ENCODE results near the gene C2orf92.
A peak's percentile ranks its signal among the peaks of the same experiment; 100 is the strongest.

The C2orf92 gene

GRCh38 chr2:97658691-97659157, 10.8 kb upstream of the C2orf92 start:
- in situ Hi-C loops (cut with HindIII; ENCODE audit: low pct_ligation_motif_present, low sequenced_read_pairs), result no loop called here
- no peaks in the 10 kb centered on the region for H3K27me3 ChIP-seq (replicated peaks)
- peaks cover 31% of the 10 kb centered on the region for H3K36me3 ChIP-seq (replicated peaks)
- no peak for TF ChIP-seq CTCF (IDR thresholded peaks at IDR 0.05; ENCODE audit: low read depth, low read length, missing control alignments)
- no peak overlapping the region for H3K4me3 ChIP-seq (ENCODE audit: low read depth, low read length)
- no peak for DNase-seq
- no peak overlapping the region for H3K27ac ChIP-seq

- Histone ChIP-seq H3K27me3 (replicated peaks) (no peaks in the 10 kb centered on the region), H3K4me3 (ENCODE audit: low read depth, low read length) (no peak overlapping the region), H3K36me3 (replicated peaks) (peaks cover 29% of the 10 kb centered on the region), H3K27ac (no peak overlapping the region)
- no peak for TF ChIP-seq CTCF (IDR thresholded peaks at IDR 0.05; ENCODE audit: low read depth, low read length, missing control alignments)
- in situ Hi-C loops (cut with HindIII; ENCODE audit: low pct_ligation_motif_present, low sequenced_read_pairs), result no loop called here
- no peak for DNase-seq
Measured at GRCh38 chr2:97659256-97660043, 10.1 kb upstream of the C2orf92 start.

- no peak for DNase-seq
- Histone ChIP-seq H3K27ac (no peak overlapping the region), H3K27me3 (replicated peaks) (no peaks in the 10 kb centered on the region), H3K4me3 (ENCODE audit: low read depth, low read length) (no peak overlapping the region), H3K36me3 (replicated peaks) (peaks cover 26% of the 10 kb centered on the region)
- in situ Hi-C loops (cut with HindIII; ENCODE audit: low pct_ligation_motif_present, low sequenced_read_pairs), result no loop called here
- TF ChIP-seq CTCF (IDR thresholded peaks at IDR 0.05; ENCODE audit: low read depth, low read length, missing control alignments), result no peak
Measured at GRCh38 chr2:97660044-97660774, 9.3 kb upstream of the C2orf92 start.

GRCh38 chr2:97660775-97661389, 8.6 kb upstream of the C2orf92 start:
- in situ Hi-C loops (cut with HindIII; ENCODE audit: low pct_ligation_motif_present, low sequenced_read_pairs), result no loop called here
- no peak overlapping the region for H3K4me3 ChIP-seq (ENCODE audit: low read depth, low read length)
- H3K27ac ChIP-seq, result peak overlapping the region; percentile 1
- peaks cover 26% of the 10 kb centered on the region for H3K36me3 ChIP-seq (replicated peaks)
- DNase-seq, result peak; percentile 45
- no peak for TF ChIP-seq CTCF (IDR thresholded peaks at IDR 0.05; ENCODE audit: low read depth, low read length, missing control alignments)
- H3K27me3 ChIP-seq (replicated peaks), result no peaks in the 10 kb centered on the region

- no peak overlapping the region for H3K4me3 ChIP-seq (ENCODE audit: low read depth, low read length)
- no peak for DNase-seq
- TF ChIP-seq CTCF (IDR thresholded peaks at IDR 0.05; ENCODE audit: low read depth, low read length, missing control alignments), result no peak
- H3K36me3 ChIP-seq (replicated peaks), result peaks cover 19% of the 10 kb centered on the region
- H3K27me3 ChIP-seq (replicated peaks), result no peaks in the 10 kb centered on the region
- in situ Hi-C loops (cut with HindIII; ENCODE audit: low pct_ligation_motif_present, low sequenced_read_pairs), result no loop called here
- H3K27ac ChIP-seq, result peak overlapping the region; percentile 10
Measured at GRCh38 chr2:97661927-97662326, 7.6 kb upstream of the C2orf92 start.
